OCI-LY1 (cell line): ENCODE data around the gene VPS50.

ENCODE experiments used
- H2AFZ ChIP-seq: fragments of 200-600 bp; sonication (generic), shearing (Covaris generic); 2 replicates; pipeline ENCODE4 v1.6.0; 2014; ENCODE audit warnings: antibody characterized with exemption, mild to moderate bottlenecking, low read length
- H3F3A ChIP-seq: fragments of 200-600 bp; sonication (generic), shearing (Covaris generic); 2 replicates; pipeline ENCODE4 v1.6.0; 2014; ENCODE audit warnings: mild to moderate bottlenecking, antibody characterized with exemption, low read length, moderate library complexity; ENCODE audit not compliant: insufficient read depth
- H3K27ac ChIP-seq: fragments of 200-600 bp; sonication (generic); 2 replicates; pipeline ENCODE4 v1.5.1; 2014; ENCODE audit warnings: low read length, mixed run types, mild to moderate bottlenecking, low read depth; ENCODE audit not compliant: poor library complexity, severe bottlenecking
- H3K27me3 ChIP-seq: fragments of 200-600 bp; sonication (generic); 2 replicates; pipeline ENCODE4 v1.6.0; 2014; ENCODE audit warnings: antibody characterized with exemption, mild to moderate bottlenecking, low read length, moderate library complexity; ENCODE audit not compliant: insufficient read depth
- H3K36me3 ChIP-seq: fragments of 200-600 bp; sonication (generic); 2 replicates; pipeline ENCODE4 v1.6.1; 2014; ENCODE audit warnings: mild to moderate bottlenecking, antibody characterized with exemption, low read length, moderate library complexity, mixed read lengths; ENCODE audit not compliant: insufficient read depth
- H3K4me1 ChIP-seq: fragments of 200-600 bp; sonication (generic); 2 replicates; pipeline ENCODE4 v1.5.1; 2014; ENCODE audit warnings: mild to moderate bottlenecking, low read length, moderate library complexity; ENCODE audit not compliant: insufficient read depth, severe bottlenecking
- H3K4me2 ChIP-seq: fragments of 200-600 bp; sonication (generic), shearing (Covaris generic); 2 replicates; pipeline ENCODE4 v1.6.1; 2014; ENCODE audit warnings: low read length
- H3K4me3 ChIP-seq: fragments of 200-600 bp; sonication (generic); 2 replicates; pipeline ENCODE4 v1.5.1; 2014; ENCODE audit warnings: low read length, low read depth, mild to moderate bottlenecking, mixed read lengths; ENCODE audit not compliant: poor library complexity, severe bottlenecking
- H3K79me2 ChIP-seq: fragments of 200-600 bp; shearing (Covaris generic); 2 replicates; pipeline ENCODE4 v1.6.1; 2016; ENCODE audit warnings: mixed run types, low read length, mixed read lengths; ENCODE audit not compliant: insufficient read depth
- H3K9ac ChIP-seq: fragments of 200-600 bp; sonication (generic), shearing (Covaris generic); 2 replicates; pipeline ENCODE4 v1.6.1; 2014; ENCODE audit warnings: mild to moderate bottlenecking, low read length, mixed read lengths
- H3K9me2 ChIP-seq: fragments of 200-600 bp; sonication (generic), shearing (Covaris generic); 2 replicates; pipeline ENCODE4 v1.6.1; 2014; ENCODE audit warnings: low read depth, mild to moderate bottlenecking, low read length, mixed read lengths
- H3K9me3 ChIP-seq: fragments of 200-600 bp; shearing (Covaris generic); 2 replicates; pipeline ENCODE4 v1.6.1; 2014; ENCODE audit warnings: low read length, mixed read lengths
- H4K20me1 ChIP-seq: fragments of 200-600 bp; sonication (generic), shearing (Covaris generic); 2 replicates; pipeline ENCODE4 v1.6.0; 2016; ENCODE audit warnings: mild to moderate bottlenecking, low read length; ENCODE audit not compliant: insufficient read depth
- EZH2 ChIP-seq: fragments of 200-600 bp; sonication (generic), shearing (Covaris generic); IDR thresholded peaks from 2 replicates; pipeline ENCODE4 v1.8.0; 2017; ENCODE audit warnings: borderline replicate concordance, mixed run types, mild to moderate bottlenecking, antibody characterized with exemption, low read length, moderate library complexity, mixed read lengths
- TF ChIP-seq, protein P1 (sequence below): fragments of 200-600 bp; sonication (generic), shearing (Covaris generic); IDR thresholded peaks from 2 replicates; pipeline ENCODE4 v1.5.1; 2017; ENCODE audit warnings: mild to moderate bottlenecking, antibody characterized with exemption, low read length, moderate library complexity, mixed read lengths

The VPS50 gene

DNA sequence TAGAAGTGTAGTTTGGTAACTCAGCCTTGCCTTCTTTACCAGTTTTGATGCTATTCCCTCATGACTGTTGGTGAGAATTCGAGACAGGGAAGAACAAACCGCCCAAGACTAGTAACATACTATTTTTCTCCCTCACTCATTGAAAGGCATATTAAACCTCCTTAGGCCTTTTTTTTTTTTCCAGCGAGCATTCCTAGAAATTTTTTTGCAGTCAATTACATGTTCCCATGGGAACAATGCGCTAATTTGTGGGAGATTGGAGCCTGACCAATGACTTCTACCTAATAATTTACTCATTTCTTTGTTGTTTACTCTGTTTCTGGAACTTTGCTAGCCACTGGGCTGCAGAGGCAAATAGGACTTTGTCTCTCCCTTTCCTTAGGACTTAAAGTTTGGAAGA lies 6.0 kb downstream of the VPS50 start:
- Histone ChIP-seq H3K79me2 (peaks cover 36% of the 10 kb centered on the region), H3K9me3 (no peaks in the 10 kb centered on the region), H3F3A (no peaks in the 10 kb centered on the region), H2AFZ (no peak overlapping the region), H3K9me2 (no peaks in the 10 kb centered on the region), H3K36me3 (no peaks in the 10 kb centered on the region), H3K27me3 (no peaks in the 10 kb centered on the region), H4K20me1 (no peaks in the 10 kb centered on the region), H3K4me3 (no peak overlapping the region), H3K4me2 (no peak overlapping the region), H3K27ac (no peak overlapping the region), H3K4me1 (peaks cover 12% of the 10 kb centered on the region), H3K9ac (no peak overlapping the region)
- TF ChIP-seq, protein P1, sequence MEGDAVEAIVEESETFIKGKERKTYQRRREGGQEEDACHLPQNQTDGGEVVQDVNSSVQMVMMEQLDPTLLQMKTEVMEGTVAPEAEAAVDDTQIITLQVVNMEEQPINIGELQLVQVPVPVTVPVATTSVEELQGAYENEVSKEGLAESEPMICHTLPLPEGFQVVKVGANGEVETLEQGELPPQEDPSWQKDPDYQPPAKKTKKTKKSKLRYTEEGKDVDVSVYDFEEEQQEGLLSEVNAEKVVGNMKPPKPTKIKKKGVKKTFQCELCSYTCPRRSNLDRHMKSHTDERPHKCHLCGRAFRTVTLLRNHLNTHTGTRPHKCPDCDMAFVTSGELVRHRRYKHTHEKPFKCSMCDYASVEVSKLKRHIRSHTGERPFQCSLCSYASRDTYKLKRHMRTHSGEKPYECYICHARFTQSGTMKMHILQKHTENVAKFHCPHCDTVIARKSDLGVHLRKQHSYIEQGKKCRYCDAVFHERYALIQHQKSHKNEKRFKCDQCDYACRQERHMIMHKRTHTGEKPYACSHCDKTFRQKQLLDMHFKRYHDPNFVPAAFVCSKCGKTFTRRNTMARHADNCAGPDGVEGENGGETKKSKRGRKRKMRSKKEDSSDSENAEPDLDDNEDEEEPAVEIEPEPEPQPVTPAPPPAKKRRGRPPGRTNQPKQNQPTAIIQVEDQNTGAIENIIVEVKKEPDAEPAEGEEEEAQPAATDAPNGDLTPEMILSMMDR: no peak
- TF ChIP-seq EZH2: no peak

DNA sequence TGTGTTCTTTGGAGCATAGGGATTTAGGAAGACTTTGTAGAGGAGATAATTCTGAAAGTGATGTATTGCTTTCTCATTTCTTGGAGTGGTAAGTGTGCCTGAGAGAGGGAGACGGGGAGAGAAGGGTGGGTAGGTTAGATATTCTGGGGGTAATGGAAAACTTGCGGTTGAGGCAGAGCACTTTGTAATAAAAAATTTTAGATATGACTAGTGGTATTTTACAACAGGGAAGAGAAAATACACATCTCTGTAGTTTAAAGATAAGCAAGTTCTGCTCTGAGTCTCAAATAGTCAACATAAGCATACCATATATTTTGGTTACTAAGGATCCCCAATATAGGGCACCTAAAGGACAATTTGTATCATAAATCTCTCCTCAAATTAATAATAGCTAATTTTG lies 6.6 kb downstream of the VPS50 start:
- peaks cover 6% of the 10 kb centered on the region for H3K4me1 ChIP-seq
- no peaks in the 10 kb centered on the region for H3F3A ChIP-seq
- no peak overlapping the region for H2AFZ ChIP-seq
- H3K9me2 ChIP-seq: no peaks in the 10 kb centered on the region
- H3K9me3 ChIP-seq: no peaks in the 10 kb centered on the region
- H4K20me1 ChIP-seq: no peaks in the 10 kb centered on the region
- H3K79me2 ChIP-seq: peaks cover 29% of the 10 kb centered on the region
- TF ChIP-seq, protein P1: no peak
- no peak for TF ChIP-seq EZH2
- H3K27ac ChIP-seq: no peak overlapping the region
- H3K4me3 ChIP-seq: no peak overlapping the region
- no peaks in the 10 kb centered on the region for H3K36me3 ChIP-seq
- no peaks in the 10 kb centered on the region for H3K27me3 ChIP-seq
- H3K4me2 ChIP-seq: no peak overlapping the region
- no peak overlapping the region for H3K9ac ChIP-seq

DNA sequence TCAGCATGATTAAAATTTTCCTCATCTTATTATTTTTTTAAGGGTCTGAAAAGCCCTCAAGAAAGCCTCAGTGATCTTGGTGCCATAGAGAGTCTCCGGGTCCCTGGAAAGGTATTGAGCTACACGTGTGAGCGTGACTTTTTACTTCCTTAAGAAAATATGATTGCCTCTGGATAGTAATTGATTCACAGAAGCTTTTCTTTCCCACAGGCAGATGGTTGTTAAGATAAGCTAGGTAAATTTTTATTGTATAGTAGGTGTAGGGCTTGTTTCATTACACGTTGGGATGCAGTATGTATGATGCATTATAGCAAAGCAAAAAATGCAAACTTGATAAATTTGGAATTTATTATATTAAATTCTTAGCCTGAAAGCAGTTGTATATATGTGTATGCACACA lies 7.7 kb downstream of the VPS50 start:
- H3K4me1 ChIP-seq: peaks cover 3% of the 10 kb centered on the region
- H2AFZ ChIP-seq: no peak overlapping the region
- H3K4me2 ChIP-seq: no peak overlapping the region
- no peak overlapping the region for H3K27ac ChIP-seq
- H3K4me3 ChIP-seq: no peak overlapping the region
- no peaks in the 10 kb centered on the region for H3K9me2 ChIP-seq
- H3K79me2 ChIP-seq: peaks cover 28% of the 10 kb centered on the region
- H3K36me3 ChIP-seq: no peaks in the 10 kb centered on the region
- no peaks in the 10 kb centered on the region for H3K27me3 ChIP-seq
- H4K20me1 ChIP-seq: 0 out of 2 replicates have a peak, but pooled peaks cover 4% of the 10 kb centered on the region
- H3F3A ChIP-seq: 0 out of 2 replicates have a peak, but pooled peaks cover 5% of the 10 kb centered on the region
- TF ChIP-seq, protein P1: no peak
- no peak for TF ChIP-seq EZH2
- H3K9me3 ChIP-seq: no peaks in the 10 kb centered on the region
- H3K9ac ChIP-seq: no peak overlapping the region
